A673 (cell line): Measurements from ENCODE around the gene GXYLT1. TPM values are rescaled to one million over a fixed set of nuclear protein-coding genes. Genes with fewer than 3 reads are reported as not detected.
"Not testable (repeated sequence)": the region's sequence is repeated elsewhere in the genome, so short reads cannot be mapped to it uniquely, and the experiment has no call there.

Experiments used
- BruUV-seq: library from RNA; stranded (reverse); fragments of 400-500 nt; replicated peaks from 2 replicates; lab custom pipeline; 2021; lab: Mats Ljungman, UMichigan
- CTCF ChIA-PET: fragments of 300-600 bp; sonication (Branson Sonifier 250); formaldehyde crosslinking; loops from one replicate; lab custom pipeline; 2022; ENCODE audit warnings: antibody characterized with exemption; lab: Charles Lee
- POLR2A ChIA-PET: fragments of 300-600 bp; sonication (Branson Sonifier 250); formaldehyde crosslinking; loops from one replicate; lab custom pipeline; 2022; ENCODE audit warnings: antibody characterized with exemption; ENCODE audit not compliant: low non-redundant PET; lab: Charles Lee
- DNase-seq: peaks from one replicate; pipeline ENCODE4 v3.0.0-alpha.2; 2015; ENCODE audit warnings: low spot score
- H3K27ac ChIP-seq: fragments of 200-600 bp; sonication (generic); 2 replicates; pipeline ENCODE4 v1.5.1; 2016; ENCODE audit warnings: mixed run types, low read depth, mild to moderate bottlenecking, mixed read lengths, antibody characterized with exemption, low read length; ENCODE audit not compliant: poor library complexity, severe bottlenecking
- H3K27me3 ChIP-seq: fragments of 200-600 bp; sonication (generic); replicated peaks from 2 replicates; pipeline ENCODE4 v1.6.1; 2017; ENCODE audit warnings: mixed run types, low read depth, mild to moderate bottlenecking, mixed read lengths, antibody characterized with exemption, low read length; ENCODE audit not compliant: insufficient read depth, poor library complexity
- H3K36me3 ChIP-seq: fragments of 200-600 bp; sonication (generic); 2 replicates; pipeline ENCODE4 v1.6.1; 2016; ENCODE audit warnings: mixed run types, mild to moderate bottlenecking, mixed read lengths, antibody characterized with exemption, low read length; ENCODE audit not compliant: insufficient read depth, poor library complexity, severe bottlenecking
- H3K4me1 ChIP-seq: fragments of 200-600 bp; sonication (generic); 2 replicates; pipeline ENCODE4 v1.6.1; 2017; ENCODE audit warnings: mixed run types, mild to moderate bottlenecking, mixed read lengths, antibody characterized with exemption, low read length; ENCODE audit not compliant: insufficient read depth, poor library complexity, severe bottlenecking
- H3K4me3 ChIP-seq: fragments of 200-600 bp; sonication (generic); 2 replicates; pipeline ENCODE4 v1.5.1; 2016; ENCODE audit warnings: low read depth, mixed run types, mild to moderate bottlenecking, mixed read lengths, low read length; ENCODE audit not compliant: poor library complexity, severe bottlenecking
- H3K9me3 ChIP-seq: fragments of 200-600 bp; sonication (generic); 2 replicates; pipeline ENCODE4 v1.6.1; 2016; ENCODE audit warnings: mixed run types, low read depth, mild to moderate bottlenecking, mixed read lengths, antibody characterized with exemption, low read length; ENCODE audit not compliant: poor library complexity, severe bottlenecking
- CTCF ChIP-seq: fragments of 300-800, 200-600 bp; sonication (generic); conservative IDR thresholded peaks from 2 replicates; pipeline ENCODE4 v1.5.1; 2017; ENCODE audit warnings: low read depth, mild to moderate bottlenecking, antibody characterized with exemption, low read length, moderate library complexity, mixed read lengths
- EZH2 ChIP-seq: fragments of 200-600 bp; sonication (generic); IDR thresholded peaks from 2 replicates; pipeline ENCODE4 v1.6.1; 2017; ENCODE audit warnings: borderline replicate concordance, low read depth, mild to moderate bottlenecking, mixed read lengths, antibody characterized with exemption, low read length; ENCODE audit not compliant: poor library complexity, severe bottlenecking
- intact Hi-C: fragments of 100-400 bp; cut with micrococcal nuclease; formaldehyde crosslinking; loops from one replicate; pipeline ENCODE4 v1.10.0; 2022; ENCODE audit not compliant: unreplicated experiment
- total RNA-seq: library from RNA; stranded (reverse); gene quantifications from 2 replicates; pipeline ENCODE4 v1.2.3, GENCODE V29; 2021

GXYLT1 gene
- total RNA-seq, 1 experiment from 2014 or later = 25.0 TPM

GRCh38 chr12:42119085-42119633 lies 25.5 kb downstream of the GXYLT1 start:
- ChIA-PET POLR2A (no interaction called here), CTCF (interaction anchor here (0.5 to 0.7 kb wide), 2 partner anchors 364 to 1173 kb away, joined by 3 to 7 read pairs; no protein-coding TSS in a partner anchor)
- TF ChIP-seq EZH2 (no peak), CTCF (no peak)
- Histone ChIP-seq H3K4me1 (no peaks in the 10 kb centered on the region), H3K9me3 (no peaks in the 10 kb centered on the region), H3K36me3 (no peaks in the 10 kb centered on the region), H3K4me3 (no peak overlapping the region), H3K27me3 (no peaks in the 10 kb centered on the region), H3K27ac (no peak overlapping the region)
- no peak for DNase-seq
- no TSS peak for BruUV-seq
- intact Hi-C loops = no loop called here

GRCh38 chr12:42118136-42118879 lies 26.4 kb downstream of the GXYLT1 start:
- no peak for DNase-seq
- ChIA-PET POLR2A (no interaction called here), CTCF (no interaction called here)
- Histone ChIP-seq H3K27ac (no peak overlapping the region), H3K4me3 (no peak overlapping the region), H3K4me1 (no peaks in the 10 kb centered on the region), H3K27me3 (no peaks in the 10 kb centered on the region), H3K36me3 (no peaks in the 10 kb centered on the region), H3K9me3 (no peaks in the 10 kb centered on the region)
- intact Hi-C loops = no loop called here
- no TSS peak for BruUV-seq
- no peak for TF ChIP-seq CTCF
- no peak for TF ChIP-seq EZH2

- BruUV-seq = no TSS peak
- Histone ChIP-seq H3K9me3 (no peaks in the 10 kb centered on the region), H3K27me3 (no peaks in the 10 kb centered on the region), H3K4me1 (peaks cover 17% of the 10 kb centered on the region), H3K36me3 (peaks cover 12% of the 10 kb centered on the region), H3K4me3 (no peak overlapping the region), H3K27ac (no peak overlapping the region)
- TF ChIP-seq EZH2 = no peak
- TF ChIP-seq CTCF = no peak
- intact Hi-C loops = loop anchor here (10.0 kb wide), 2 partner anchors 56 to 174 kb away; no protein-coding TSS in a partner anchor
- no peak for DNase-seq
- POLR2A ChIA-PET = no interaction called here
- CTCF ChIA-PET = no interaction called here
These were observed 35.6 kb downstream of the GXYLT1 start for GRCh38 chr12:42109031-42109430.

- BruUV-seq, H3K9me3 ChIP-seq, H3K4me3 ChIP-seq, H3K27ac ChIP-seq, DNase-seq, POLR2A ChIA-PET, H3K27me3 ChIP-seq, CTCF ChIA-PET: not testable (repeated sequence)
- Histone ChIP-seq H3K36me3 (peaks cover 12% of the 10 kb centered on the region), H3K4me1 (peaks cover 19% of the 10 kb centered on the region)
- intact Hi-C loops = loop anchor here (10.0 kb wide), 2 partner anchors 58 to 172 kb away; no protein-coding TSS in a partner anchor
These were observed 37.9 kb downstream of the GXYLT1 start for GRCh38 chr12:42106791-42107190.
